Neuron (in vitro differentiated cells): ENCODE measurements around the gene MAPT.

Experiments
- H2AFZ ChIP-seq: one replicate; pipeline ENCODE4 v1.6.1; 2013; ENCODE audit warnings: low read depth, mild to moderate bottlenecking, inconsistent platforms, low read length, moderate library complexity
- H3K27me3 ChIP-seq: one replicate; pipeline ENCODE4 v1.6.1; 2013; ENCODE audit warnings: low read length; ENCODE audit not compliant: insufficient read depth
- H3K36me3 ChIP-seq: one replicate; pipeline ENCODE4 v1.6.1; 2013; ENCODE audit warnings: low read length; ENCODE audit not compliant: insufficient read depth
- H3K4me1 ChIP-seq: one replicate; pipeline ENCODE4 v1.6.1; 2013; ENCODE audit warnings: low read length; ENCODE audit not compliant: insufficient read depth
- H3K4me3 ChIP-seq: 2 replicates; pipeline ENCODE4 v1.5.1; 2013; ENCODE audit warnings: mild to moderate bottlenecking, low read length, moderate library complexity
- H3K9me3 ChIP-seq: one replicate; pipeline ENCODE4 v1.6.1; 2013; ENCODE audit warnings: low read length

MAPT gene

DNA sequence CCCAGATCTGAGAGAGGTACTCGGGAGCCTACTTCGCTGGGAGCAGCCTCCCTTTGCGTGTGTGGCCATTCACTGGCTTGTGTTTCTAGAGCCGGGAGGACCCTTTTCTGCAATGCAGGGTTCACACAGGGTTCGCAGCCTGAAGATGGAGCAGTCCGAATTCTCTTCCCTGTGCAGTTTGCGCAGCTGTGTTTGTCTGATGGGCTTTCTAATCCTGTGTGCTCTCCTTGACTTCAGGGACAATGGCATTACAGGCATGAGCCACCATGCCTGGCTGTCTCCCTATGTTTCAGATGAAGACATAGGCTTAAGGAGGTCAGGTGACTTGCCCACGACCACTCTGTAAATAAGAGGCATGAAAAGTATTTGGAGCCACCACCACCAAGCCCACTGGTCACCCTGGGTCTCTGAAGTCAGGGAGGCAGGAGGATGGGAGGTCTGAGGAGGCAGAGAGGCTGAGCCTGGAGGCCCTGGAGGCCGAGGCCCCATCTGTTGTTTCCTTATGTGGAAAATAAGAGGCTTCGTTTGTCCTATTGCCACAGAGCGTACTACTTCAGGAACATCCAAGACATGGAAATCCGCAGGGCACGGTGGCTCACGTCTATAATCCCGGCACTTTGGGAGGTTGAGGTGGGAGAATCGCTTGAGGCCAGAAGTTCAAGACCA lies 99.7 kb downstream of the MAPT start:
- Histone ChIP-seq H3K4me3 (no peak overlapping the region), H3K27me3 (no peaks in the 10 kb centered on the region)

DNA sequence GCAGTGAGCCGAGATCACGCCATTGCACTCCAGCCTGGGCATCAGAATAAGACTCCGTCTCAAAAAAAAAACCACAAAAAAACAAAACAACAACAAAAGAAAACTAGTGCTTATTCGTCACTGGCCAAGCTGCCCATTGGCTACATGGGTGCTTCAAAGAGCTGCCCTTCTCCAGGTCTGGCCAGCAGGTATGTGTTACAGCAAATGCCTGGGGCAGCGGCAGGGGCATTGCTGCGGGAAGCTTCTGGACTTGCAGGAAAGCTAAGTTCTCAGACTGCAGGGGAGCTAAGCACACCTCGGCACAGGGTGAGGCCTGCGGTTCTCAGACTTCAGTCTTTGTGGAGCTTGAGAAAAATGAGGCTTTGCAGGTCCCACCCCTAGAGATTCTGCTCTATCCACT lies 100.6 kb downstream of the MAPT start:
- Histone ChIP-seq H3K9me3 (no peaks in the 10 kb centered on the region), H2AFZ (no peak overlapping the region), H3K4me3 (no peak overlapping the region), H3K27me3 (no peaks in the 10 kb centered on the region), H3K4me1 (no peaks in the 10 kb centered on the region), H3K36me3 (no peaks in the 10 kb centered on the region)

More for the DNA sequence above, 99.7 kb downstream of the MAPT start:
- Histone ChIP-seq H3K9me3 (no peaks in the 10 kb centered on the region), H3K4me1 (no peaks in the 10 kb centered on the region), H3K36me3 (no peaks in the 10 kb centered on the region), H2AFZ (no peak overlapping the region)

DNA sequence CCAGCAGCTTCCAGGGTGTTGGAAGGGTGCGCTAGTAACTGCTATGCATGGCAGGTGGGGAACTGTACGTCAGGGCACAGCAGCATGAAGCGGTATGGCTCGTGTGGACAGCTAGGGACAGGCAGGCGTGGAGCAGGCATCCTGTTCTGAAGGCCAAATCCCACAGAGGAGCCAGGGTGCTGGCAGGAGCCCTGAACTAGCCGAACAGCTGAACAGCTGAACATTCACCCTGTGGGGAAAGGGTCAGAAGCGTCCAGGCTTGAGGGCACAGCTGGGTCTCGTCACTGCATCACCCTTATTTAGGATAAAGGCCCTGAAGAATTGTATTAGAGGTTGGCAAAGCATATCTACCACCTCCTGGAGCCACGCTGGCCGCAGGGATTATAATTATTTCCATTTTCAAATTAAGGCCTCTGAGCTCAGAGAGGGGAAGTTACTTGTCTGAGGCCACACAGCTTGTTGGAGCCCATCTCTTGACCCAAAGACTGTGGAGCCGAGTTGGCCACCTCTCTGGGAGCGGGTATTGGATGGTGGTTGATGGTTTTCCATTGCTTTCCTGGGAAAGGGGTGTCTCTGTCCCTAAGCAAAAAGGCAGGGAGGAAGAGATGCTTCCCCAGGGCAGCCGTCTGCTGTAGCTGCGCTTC lies 101.4 kb downstream of the MAPT start:
- Histone ChIP-seq H3K27me3 (peaks cover 4% of the 10 kb centered on the region), H2AFZ (no peak overlapping the region)

DNA sequence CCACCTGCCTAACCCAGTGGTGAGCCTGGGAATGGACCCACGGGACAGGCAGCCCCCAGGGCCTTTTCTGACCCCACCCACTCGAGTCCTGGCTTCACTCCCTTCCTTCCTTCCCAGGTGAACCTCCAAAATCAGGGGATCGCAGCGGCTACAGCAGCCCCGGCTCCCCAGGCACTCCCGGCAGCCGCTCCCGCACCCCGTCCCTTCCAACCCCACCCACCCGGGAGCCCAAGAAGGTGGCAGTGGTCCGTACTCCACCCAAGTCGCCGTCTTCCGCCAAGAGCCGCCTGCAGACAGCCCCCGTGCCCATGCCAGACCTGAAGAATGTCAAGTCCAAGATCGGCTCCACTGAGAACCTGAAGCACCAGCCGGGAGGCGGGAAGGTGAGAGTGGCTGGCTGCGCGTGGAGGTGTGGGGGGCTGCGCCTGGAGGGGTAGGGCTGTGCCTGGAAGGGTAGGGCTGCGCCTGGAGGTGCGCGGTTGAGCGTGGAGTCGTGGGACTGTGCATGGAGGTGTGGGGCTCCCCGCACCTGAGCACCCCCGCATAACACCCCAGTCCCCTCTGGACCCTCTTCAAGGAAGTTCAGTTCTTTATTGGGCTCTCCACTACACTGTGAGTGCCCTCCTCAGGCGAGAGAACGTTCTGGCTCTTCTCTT lies 102.1 kb downstream of the MAPT start:
- H3K4me3 ChIP-seq, result no peak overlapping the region
- H3K4me1 ChIP-seq, result no peaks in the 10 kb centered on the region
- peaks cover 4% of the 10 kb centered on the region for H3K27me3 ChIP-seq
- no peak overlapping the region for H2AFZ ChIP-seq
- H3K36me3 ChIP-seq, result no peaks in the 10 kb centered on the region
- no peaks in the 10 kb centered on the region for H3K9me3 ChIP-seq

More for the DNA sequence above, 101.4 kb downstream of the MAPT start:
- Histone ChIP-seq H3K4me1 (no peaks in the 10 kb centered on the region), H3K36me3 (no peaks in the 10 kb centered on the region), H3K4me3 (no peak overlapping the region), H3K9me3 (no peaks in the 10 kb centered on the region)

DNA sequence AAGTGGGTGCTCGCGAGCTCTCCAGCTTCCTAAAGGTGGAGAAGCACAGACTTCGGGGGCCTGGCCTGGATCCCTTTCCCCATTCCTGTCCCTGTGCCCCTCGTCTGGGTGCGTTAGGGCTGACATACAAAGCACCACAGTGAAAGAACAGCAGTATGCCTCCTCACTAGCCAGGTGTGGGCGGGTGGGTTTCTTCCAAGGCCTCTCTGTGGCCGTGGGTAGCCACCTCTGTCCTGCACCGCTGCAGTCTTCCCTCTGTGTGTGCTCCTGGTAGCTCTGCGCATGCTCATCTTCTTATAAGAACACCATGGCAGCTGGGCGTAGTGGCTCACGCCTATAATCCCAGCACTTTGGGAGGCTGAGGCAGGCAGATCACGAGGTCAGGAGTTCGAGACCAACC lies 102.8 kb downstream of the MAPT start:
- no peaks in the 10 kb centered on the region for H3K9me3 ChIP-seq
- no peaks in the 10 kb centered on the region for H3K4me1 ChIP-seq
- no peak overlapping the region for H2AFZ ChIP-seq
- no peak overlapping the region for H3K4me3 ChIP-seq
- H3K27me3 ChIP-seq, result peaks cover 4% of the 10 kb centered on the region
- H3K36me3 ChIP-seq, result no peaks in the 10 kb centered on the region

DNA sequence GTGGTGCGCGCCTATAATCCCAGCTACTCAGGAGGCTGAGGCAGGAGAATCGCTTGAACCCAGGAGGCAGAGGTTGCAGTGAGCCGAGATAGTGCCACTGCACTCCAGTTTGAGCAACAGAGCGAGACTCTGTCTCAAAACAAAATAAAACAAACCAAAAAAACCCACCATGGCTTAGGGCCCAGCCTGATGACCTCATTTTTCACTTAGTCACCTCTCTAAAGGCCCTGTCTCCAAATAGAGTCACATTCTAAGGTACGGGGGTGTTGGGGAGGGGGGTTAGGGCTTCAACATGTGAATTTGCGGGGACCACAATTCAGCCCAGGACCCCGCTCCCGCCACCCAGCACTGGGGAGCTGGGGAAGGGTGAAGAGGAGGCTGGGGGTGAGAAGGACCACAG lies 103.3 kb downstream of the MAPT start:
- H3K4me3 ChIP-seq, result no peak overlapping the region
- H3K4me1 ChIP-seq, result no peaks in the 10 kb centered on the region
- peaks cover 4% of the 10 kb centered on the region for H3K27me3 ChIP-seq
- no peak overlapping the region for H2AFZ ChIP-seq
- no peaks in the 10 kb centered on the region for H3K9me3 ChIP-seq
- H3K36me3 ChIP-seq, result no peaks in the 10 kb centered on the region

DNA sequence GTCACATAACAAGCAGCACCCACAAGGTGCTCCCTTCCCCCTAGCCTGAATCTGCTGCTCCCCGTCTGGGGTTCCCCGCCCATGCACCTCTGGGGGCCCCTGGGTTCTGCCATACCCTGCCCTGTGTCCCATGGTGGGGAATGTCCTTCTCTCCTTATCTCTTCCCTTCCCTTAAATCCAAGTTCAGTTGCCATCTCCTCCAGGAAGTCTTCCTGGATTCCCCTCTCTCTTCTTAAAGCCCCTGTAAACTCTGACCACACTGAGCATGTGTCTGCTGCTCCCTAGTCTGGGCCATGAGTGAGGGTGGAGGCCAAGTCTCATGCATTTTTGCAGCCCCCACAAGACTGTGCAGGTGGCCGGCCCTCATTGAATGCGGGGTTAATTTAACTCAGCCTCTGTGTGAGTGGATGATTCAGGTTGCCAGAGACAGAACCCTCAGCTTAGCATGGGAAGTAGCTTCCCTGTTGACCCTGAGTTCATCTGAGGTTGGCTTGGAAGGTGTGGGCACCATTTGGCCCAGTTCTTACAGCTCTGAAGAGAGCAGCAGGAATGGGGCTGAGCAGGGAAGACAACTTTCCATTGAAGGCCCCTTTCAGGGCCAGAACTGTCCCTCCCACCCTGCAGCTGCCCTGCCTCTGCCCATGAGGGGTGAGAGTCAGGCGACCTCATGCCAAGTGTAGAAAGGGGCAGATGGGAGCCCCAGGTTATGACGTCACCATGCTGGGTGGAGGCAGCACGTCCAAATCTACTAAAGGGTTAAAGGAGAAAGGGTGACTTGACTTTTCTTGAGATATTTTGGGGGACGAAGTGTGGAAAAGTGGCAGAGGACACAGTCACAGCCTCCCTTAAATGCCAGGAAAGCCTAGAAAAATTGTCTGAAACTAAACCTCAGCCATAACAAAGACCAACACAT lies 104.9 kb downstream of the MAPT start, which contains the start of gene STH:
STH (plus strand) TSS at position 264 of the 913 bp plus-strand sequence; CDS start at position 294, 30 bp downstream.
- Histone ChIP-seq H3K4me1 (no peaks in the 10 kb centered on the region), H3K4me3 (no peak within 1 kb of the TSS), H3K27me3 (peaks cover 4% of the 10 kb centered on the region), H2AFZ (no peak within 1 kb of the TSS), H3K36me3 (no peaks in the 10 kb centered on the region), H3K9me3 (no peaks in the 10 kb centered on the region)

DNA sequence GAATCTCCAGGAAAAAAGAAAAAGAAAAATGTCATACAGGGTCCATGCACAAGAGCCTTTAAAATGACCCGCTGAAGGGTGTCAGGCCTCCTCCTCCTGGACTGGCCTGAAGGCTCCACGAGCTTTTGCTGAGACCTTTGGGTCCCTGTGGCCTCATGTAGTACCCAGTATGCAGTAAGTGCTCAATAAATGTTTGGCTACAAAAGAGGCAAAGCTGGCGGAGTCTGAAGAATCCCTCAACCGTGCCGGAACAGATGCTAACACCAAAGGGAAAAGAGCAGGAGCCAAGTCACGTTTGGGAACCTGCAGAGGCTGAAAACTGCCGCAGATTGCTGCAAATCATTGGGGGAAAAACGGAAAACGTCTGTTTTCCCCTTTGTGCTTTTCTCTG lies 105.5 kb downstream of the MAPT start:
- H2AFZ ChIP-seq, result no peak overlapping the region
- no peaks in the 10 kb centered on the region for H3K36me3 ChIP-seq
- H3K27me3 ChIP-seq, result peaks cover 4% of the 10 kb centered on the region
- no peak overlapping the region for H3K4me3 ChIP-seq
- H3K4me1 ChIP-seq, result no peaks in the 10 kb centered on the region
- no peaks in the 10 kb centered on the region for H3K9me3 ChIP-seq

DNA sequence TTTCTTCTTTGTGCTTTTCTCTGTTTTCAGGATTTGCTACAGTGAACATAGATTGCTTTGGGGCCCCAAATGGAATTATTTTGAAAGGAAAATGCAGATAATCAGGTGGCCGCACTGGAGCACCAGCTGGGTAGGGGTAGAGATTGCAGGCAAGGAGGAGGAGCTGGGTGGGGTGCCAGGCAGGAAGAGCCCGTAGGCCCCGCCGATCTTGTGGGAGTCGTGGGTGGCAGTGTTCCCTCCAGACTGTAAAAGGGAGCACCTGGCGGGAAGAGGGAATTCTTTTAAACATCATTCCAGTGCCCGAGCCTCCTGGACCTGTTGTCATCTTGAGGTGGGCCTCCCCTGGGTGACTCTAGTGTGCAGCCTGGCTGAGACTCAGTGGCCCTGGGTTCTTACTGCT lies 105.9 kb downstream of the MAPT start:
- H3K4me3 ChIP-seq, result no peak overlapping the region
- no peaks in the 10 kb centered on the region for H3K9me3 ChIP-seq
- no peaks in the 10 kb centered on the region for H3K4me1 ChIP-seq
- H2AFZ ChIP-seq, result no peak overlapping the region
- no peaks in the 10 kb centered on the region for H3K36me3 ChIP-seq
- H3K27me3 ChIP-seq, result peaks cover 4% of the 10 kb centered on the region

DNA sequence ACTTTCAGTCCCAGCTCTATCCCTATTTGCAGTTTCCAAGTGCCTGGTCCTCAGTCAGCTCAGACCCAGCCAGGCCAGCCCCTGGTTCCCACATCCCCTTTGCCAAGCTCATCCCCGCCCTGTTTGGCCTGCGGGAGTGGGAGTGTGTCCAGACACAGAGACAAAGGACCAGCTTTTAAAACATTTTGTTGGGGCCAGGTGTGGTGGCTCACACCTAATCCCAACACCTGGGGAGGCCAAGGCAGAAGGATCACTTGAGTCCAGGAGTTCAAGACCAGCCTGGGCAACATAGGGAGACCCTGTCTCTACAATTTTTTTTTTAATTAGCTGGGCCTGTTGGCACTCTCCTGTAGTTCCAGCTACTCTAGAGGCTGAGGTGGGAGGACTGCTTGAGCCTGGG lies 106.4 kb downstream of the MAPT start:
- Histone ChIP-seq H2AFZ (no peak overlapping the region), H3K9me3 (no peaks in the 10 kb centered on the region), H3K4me3 (no peak overlapping the region), H3K27me3 (peaks cover 4% of the 10 kb centered on the region), H3K4me1 (no peaks in the 10 kb centered on the region), H3K36me3 (no peaks in the 10 kb centered on the region)

DNA sequence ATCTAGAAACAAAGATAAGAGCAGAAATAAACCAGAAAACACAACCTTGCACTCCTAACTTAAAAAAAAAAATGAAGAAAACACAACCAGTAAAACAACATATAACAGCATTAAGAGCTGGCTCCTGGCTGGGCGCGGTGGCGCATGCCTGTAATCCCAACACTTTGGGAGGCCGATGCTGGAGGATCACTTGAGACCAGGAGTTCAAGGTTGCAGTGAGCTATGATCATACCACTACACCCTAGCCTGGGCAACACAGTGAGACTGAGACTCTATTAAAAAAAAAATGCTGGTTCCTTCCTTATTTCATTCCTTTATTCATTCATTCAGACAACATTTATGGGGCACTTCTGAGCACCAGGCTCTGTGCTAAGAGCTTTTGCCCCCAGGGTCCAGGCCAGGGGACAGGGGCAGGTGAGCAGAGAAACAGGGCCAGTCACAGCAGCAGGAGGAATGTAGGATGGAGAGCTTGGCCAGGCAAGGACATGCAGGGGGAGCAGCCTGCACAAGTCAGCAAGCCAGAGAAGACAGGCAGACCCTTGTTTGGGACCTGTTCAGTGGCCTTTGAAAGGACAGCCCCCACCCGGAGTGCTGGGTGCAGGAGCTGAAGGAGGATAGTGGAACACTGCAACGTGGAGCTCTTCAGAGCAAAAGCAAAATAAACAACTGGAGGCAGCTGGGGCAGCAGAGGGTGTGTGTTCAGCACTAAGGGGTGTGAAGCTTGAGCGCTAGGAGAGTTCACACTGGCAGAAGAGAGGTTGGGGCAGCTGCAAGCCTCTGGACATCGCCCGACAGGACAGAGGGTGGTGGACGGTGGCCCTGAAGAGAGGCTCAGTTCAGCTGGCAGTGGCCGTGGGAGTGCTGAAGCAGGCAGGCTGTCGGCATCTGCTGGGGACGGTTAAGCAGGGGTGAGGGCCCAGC lies 107.3 kb downstream of the MAPT start:
- no peak overlapping the region for H3K4me3 ChIP-seq
- no peaks in the 10 kb centered on the region for H3K4me1 ChIP-seq
- H3K27me3 ChIP-seq, result peaks cover 4% of the 10 kb centered on the region
- H3K36me3 ChIP-seq, result no peaks in the 10 kb centered on the region
- H2AFZ ChIP-seq, result no peak overlapping the region
- H3K9me3 ChIP-seq, result no peaks in the 10 kb centered on the region

DNA sequence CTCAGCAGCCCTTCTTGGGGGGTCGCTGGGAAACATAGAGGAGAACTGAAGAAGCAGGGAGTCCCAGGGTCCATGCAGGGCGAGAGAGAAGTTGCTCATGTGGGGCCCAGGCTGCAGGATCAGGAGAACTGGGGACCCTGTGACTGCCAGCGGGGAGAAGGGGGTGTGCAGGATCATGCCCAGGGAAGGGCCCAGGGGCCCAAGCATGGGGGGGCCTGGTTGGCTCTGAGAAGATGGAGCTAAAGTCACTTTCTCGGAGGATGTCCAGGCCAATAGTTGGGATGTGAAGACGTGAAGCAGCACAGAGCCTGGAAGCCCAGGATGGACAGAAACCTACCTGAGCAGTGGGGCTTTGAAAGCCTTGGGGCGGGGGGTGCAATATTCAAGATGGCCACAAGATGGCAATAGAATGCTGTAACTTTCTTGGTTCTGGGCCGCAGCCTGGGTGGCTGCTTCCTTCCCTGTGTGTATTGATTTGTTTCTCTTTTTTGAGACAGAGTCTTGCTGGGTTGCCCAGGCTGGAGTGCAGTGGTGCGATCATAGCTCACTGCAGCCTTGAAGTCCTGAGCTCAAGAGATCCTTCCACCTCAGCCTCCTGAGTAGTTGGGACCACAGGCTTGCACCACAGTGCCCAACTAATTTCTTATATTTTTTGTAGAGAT lies 108.1 kb downstream of the MAPT start:
- H3K27me3 ChIP-seq, result peaks cover 4% of the 10 kb centered on the region
- H3K36me3 ChIP-seq, result no peaks in the 10 kb centered on the region
- no peak overlapping the region for H3K4me3 ChIP-seq
- H2AFZ ChIP-seq, result no peak overlapping the region
- no peaks in the 10 kb centered on the region for H3K9me3 ChIP-seq
- no peaks in the 10 kb centered on the region for H3K4me1 ChIP-seq
